Stimulated activated CD8-positive, alpha-beta memory T cell treated with anti-CD3 and anti-CD28 coated beads, Interleukin-2, amount 100 ng/mL, for 1 hour (primary cell): ENCODE results near the gene CASP10.

ENCODE experiments used
- DNase-seq, 2 donors: peaks; one replicate each; pipeline ENCODE4 v3.0.0-alpha.2; 2020; ENCODE audit warnings: low read depth in 2 of 2

The CASP10 gene

DNA sequence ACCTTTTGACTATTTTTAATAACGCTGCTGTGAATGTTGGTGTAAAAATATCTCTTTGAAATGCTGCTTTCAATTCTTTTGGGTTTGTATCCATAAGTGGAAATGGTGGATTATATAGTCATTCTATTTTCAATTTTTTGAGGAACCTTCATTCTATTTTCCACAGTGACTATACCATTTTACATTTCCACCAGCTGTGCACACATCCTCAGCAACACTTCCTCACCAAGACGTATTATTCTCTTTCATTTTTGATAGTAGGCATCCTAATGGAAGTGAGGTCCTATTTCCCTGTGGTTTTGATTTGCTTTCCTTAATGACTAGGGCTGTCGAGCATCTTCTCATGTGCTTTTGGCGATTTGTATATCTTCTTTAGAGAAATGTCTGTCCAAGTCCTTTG, 14.8 kb downstream of the CASP10 start:
- no peak for DNase-seq

DNA sequence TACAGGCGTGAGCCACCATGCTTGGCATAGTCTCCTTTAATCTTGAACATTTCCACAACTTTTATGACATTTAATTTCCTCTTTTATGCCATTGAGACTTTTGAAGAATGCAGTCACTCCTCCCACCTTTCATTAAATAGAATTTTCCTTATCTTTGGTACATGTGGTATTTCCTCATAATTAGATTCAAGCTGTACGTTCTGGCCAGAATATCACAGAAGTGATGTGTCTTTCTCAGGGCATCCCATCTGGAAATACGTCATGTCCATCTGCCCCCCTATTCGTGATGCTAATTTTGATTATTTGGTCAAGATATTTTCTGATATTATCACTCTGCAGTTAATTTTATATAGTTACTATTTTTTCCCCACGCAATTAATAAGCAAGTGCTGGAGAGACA, 16.9 kb downstream of the CASP10 start:
- DNase-seq: no peak

DNA sequence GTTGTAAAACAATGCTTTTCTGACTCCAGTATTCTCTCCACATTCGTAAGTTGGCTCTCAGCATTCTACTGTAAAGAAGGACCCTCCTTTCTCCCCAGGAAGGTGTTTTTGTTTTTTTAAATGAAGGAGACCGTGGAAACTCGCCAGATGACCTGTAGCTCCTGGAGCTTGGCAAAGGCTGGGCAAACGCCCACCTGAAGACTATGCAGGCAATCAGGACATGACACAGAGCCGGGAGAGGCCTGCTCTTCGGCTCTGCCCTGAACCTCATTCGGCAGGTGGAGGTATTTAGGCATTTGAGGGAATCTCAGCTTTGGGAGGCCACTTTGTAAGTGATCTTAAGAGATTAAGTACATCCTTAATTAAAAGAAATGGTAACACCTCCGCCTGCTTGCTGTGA, 17.4 kb downstream of the CASP10 start:
- no peak for DNase-seq

GRCh38 chr2:201201371-201201770, 18.4 kb downstream of the CASP10 start:
- no peak for DNase-seq

GRCh38 chr2:201203916-201204654, 21.1 kb downstream of the CASP10 start:
- DNase-seq: no peak

- no peak for DNase-seq
Measured at GRCh38 chr2:201204655-201205514, 21.9 kb downstream of the CASP10 start.

GRCh38 chr2:201205515-201205849, 22.5 kb downstream of the CASP10 start:
- DNase-seq: no peak

DNA sequence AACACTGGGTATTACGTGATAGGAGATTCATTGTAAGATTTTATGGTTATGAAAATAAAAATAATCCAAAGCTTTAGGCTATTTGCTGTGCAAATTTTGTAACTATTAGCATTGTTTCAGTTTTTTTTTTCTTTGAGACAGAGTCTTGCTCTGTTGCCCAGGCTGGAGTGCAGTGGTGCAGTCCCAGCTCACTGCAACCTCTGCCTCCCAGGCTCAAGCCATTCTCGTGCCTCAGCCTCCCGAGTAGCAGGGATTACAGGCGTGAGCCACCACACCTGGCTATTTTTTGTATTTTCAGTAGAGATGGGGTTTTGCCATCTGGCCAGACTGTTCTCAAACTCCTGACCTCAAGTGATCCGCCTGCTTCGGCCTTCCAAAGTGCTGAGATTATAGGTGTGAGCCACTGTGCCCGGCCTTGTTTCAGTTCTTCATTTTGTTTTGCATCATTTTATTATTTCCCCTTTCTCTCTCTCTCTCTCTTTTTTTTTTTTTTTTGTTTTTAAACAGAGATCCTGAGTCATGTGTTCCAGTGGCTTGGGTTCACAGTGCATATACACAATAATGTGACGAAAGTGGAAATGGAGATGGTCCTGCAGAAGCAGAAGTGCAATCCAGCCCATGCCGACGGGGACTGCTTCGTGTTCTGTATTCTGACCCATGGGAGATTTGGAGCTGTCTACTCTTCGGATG, 25.8 kb downstream of the CASP10 start:
- no peak for DNase-seq

GRCh38 chr2:201215963-201216362, 33.0 kb downstream of the CASP10 start:
- DNase-seq: no peak

GRCh38 chr2:201216918-201217317, 34.0 kb downstream of the CASP10 start:
- DNase-seq: no peak

DNA sequence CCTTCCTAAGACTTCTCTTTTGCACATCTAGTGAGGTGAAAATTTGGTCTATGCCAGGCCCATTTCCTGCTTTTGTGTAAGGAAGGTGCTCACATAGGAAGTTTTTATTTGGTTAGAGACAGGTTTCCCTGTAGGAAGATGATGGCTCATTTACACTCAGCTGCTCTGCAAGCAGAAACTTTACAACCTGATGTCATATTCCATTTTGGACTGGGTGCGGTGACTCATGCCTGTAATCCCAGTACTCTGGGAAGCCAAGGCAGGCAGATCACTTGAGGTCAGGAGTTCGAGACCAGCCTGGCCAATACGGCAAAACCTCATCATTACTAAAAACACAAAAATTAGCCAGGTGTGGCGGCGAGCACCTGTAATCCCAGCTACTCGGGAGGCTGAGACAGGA, 35.8 kb downstream of the CASP10 start:
- no peak for DNase-seq

DNA sequence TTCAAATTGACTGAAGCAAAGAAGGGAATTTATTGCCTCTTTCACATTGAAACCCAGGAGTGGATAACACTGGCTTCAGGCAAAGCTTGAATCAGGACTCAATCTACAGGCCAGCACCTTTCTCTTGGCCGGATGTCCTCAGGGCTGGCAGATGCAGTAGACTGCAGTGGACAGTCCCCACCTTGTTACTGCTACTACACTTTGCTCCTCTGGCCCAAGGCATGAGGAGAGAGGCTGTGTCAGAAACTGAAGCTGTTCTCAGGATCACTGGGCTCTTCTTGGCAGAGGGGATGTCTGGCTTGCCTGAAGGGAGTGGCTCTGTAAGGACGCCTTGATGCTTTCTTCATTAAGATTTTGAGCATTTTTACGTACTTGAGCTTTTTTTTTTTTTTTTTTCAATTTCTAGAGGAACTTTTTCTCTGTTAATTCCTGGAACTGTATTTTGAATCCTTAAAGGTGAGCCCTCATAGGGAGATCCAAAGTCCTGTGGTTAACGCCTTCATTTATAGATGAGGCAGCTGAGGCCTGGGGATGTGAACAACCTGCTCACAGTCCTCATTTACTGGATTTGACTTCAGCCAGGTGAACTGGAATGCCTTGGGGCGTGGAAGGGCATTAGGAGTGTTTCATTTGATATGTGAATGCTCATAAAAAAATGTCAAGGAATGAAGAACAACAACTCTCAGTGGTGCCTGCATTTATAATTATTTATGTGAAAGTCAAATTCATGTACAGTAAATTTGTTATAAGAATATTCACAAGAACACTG, 36.6 kb downstream of the CASP10 start:
- no peak for DNase-seq

DNA sequence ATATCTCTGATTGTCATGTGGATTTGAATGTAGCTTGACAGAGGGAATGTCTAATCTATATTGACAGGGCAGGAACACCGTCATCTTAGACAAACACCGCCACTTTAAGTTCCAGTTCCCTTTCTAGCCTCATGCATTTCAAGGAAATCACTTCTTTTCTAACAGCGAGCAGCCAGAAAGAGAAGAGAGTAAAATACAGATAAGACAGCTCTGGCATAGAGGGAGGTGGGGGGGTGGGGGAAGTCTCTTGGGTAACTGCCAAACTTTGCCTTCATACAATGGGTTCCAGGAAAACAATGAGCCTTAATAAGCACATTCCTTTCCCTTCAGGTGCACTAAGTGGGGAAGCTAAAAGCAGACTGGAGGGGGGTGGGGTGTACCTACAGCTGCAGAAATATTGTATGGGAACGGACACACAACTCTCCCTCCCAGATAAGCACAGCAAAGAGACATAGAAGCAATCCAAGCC, 37.2 kb downstream of the CASP10 start:
- no peak for DNase-seq

GRCh38 chr2:201223089-201224073, 40.4 kb downstream of the CASP10 start:
- DNase-seq: no peak

GRCh38 chr2:201228271-201228911, 45.5 kb downstream of the CASP10 start:
- DNase-seq: no peak

DNA sequence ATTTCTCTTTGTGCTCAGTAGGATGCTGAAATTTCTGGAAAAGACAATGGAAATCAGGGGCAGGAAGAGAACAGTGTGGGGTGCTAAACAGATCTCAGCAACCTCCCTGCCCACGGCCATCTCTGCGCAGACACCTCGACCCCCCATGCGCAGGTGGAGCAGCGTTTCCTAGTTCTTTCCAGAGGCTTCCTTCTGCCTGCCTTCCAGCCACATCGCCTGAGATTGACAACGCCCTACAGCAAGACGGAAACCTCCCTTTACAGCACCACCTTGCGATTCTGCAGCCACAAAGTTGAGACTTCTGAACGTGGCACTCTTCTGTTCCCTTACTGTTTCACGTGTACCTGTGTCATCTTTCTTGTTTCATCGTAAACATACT, 46.0 kb downstream of the CASP10 start:
- DNase-seq: no peak

DNA sequence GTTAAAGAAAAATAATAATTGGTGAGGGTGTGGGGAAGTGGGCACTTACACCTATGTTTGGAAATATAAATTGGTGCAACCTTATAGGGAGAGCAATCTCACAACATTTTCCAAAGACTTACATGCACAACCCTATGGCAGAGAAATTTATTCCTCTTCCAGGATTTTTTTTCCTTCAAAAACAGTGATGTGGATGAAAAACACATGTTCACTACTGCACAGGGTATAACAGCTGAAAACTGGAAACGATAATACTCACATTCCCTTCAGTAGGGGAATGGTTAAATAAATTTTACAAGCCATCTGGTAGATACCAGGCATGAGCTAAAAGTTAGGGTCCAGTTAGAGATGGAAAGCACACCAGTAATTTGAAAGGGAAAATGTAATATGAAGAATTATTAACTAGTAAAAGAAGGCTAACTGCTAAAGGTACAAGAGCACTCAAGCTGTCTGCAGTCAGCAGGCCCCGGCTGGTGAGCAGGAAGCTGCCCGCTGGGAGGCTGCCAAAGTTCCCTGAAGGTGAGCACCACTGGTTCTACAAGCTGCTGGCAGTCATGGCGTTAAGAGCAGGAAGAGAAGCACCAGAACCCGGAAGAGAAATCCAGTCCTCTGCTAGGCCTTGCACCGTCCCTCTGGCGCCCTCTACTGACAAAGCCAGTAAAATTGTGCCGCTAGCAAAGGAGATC, 49.0 kb downstream of the CASP10 start:
- peak; percentile 69 to 81 for DNase-seq

DNA sequence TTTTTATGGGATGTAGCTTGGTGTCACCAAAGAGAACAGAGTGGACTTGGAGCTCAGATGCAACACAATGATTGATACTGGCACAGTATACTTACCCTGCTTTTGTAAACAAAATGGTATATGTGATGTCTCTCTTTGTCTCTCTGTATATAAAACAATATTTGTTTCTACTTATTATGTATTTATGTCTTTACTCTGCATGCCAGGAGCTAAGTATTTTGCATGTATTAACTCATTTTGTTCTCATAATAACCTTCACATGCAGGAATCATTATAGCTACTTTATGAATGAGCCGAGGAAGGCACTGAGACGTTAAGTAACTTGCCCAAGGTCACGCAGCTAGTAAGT, 49.5 kb downstream of the CASP10 start:
- no peak for DNase-seq

- peak; percentile 58 to 66 for DNase-seq
Measured at GRCh38 chr2:201233192-201233811, 50.4 kb downstream of the CASP10 start.
